D721Med (cell line): ENCODE measurements around the gene PAPPA.

Source experiments
- DNase-seq: peaks from one replicate; pipeline ENCODE4 v3.0.0; 2011; ENCODE audit warnings: low spot score; ENCODE audit not compliant: insufficient read length
- FAIRE-seq: peaks from 2 replicates; lab custom pipeline; 2011; peaks lifted over from hg19 to GRCh38; lab: Jason Lieb, UNC
- CTCF ChIP-seq: IDR thresholded peaks from 2 replicates; pipeline ENCODE4 v1.5.1; 2012; ENCODE audit warnings: mild to moderate bottlenecking, control low read depth; ENCODE audit not compliant: insufficient read depth; ENCODE audit errors: missing control alignments

The PAPPA gene

GRCh38 chr9:116382053-116382452 lies 228.5 kb downstream of the PAPPA start:
- no peak for TF ChIP-seq CTCF
- FAIRE-seq (no peak), DNase-seq (no peak)

- TF ChIP-seq CTCF, result no peak
- FAIRE-seq, result no peak
- no peak for DNase-seq
Observed at GRCh38 chr9:116383133-116383532, 229.5 kb downstream of the PAPPA start.

GRCh38 chr9:116383936-116384335 lies 230.3 kb downstream of the PAPPA start:
- TF ChIP-seq CTCF, result no peak
- no peak for DNase-seq
- no peak for FAIRE-seq

GRCh38 chr9:116387934-116388698 lies 234.5 kb downstream of the PAPPA start:
- no peak for DNase-seq
- no peak for FAIRE-seq
- TF ChIP-seq CTCF, result no peak

GRCh38 chr9:116389541-116390302 lies 236.1 kb downstream of the PAPPA start:
- DNase-seq (no peak), FAIRE-seq (no peak)
- TF ChIP-seq CTCF, result no peak

- no peak for TF ChIP-seq CTCF
- DNase-seq, result peak; percentile 39
- no peak for FAIRE-seq
Observed at GRCh38 chr9:116390303-116391228, 237.0 kb downstream of the PAPPA start.
